Astrocyte (in vitro differentiated cells and primary cell): ENCODE results near the gene LDHD.

ENCODE experiments used
- EZH2 ChIP-seq: IDR thresholded peaks from 2 replicates; pipeline ENCODE4 v1.6.1; 2012; ENCODE audit warnings: mild to moderate bottlenecking, low read length, inconsistent platforms; ENCODE audit not compliant: insufficient read depth
- TF ChIP-seq, protein P1 (sequence below): IDR thresholded peaks from 2 replicates; pipeline ENCODE4 v1.5.1; 2011; ENCODE audit warnings: low read depth, mild to moderate bottlenecking, inconsistent platforms, low read length, moderate library complexity; ENCODE audit not compliant: insufficient read depth

GRCh38 chr16:75151798-75152197 is 35.2 kb upstream of the LDHD start:
- TF ChIP-seq, protein P1, sequence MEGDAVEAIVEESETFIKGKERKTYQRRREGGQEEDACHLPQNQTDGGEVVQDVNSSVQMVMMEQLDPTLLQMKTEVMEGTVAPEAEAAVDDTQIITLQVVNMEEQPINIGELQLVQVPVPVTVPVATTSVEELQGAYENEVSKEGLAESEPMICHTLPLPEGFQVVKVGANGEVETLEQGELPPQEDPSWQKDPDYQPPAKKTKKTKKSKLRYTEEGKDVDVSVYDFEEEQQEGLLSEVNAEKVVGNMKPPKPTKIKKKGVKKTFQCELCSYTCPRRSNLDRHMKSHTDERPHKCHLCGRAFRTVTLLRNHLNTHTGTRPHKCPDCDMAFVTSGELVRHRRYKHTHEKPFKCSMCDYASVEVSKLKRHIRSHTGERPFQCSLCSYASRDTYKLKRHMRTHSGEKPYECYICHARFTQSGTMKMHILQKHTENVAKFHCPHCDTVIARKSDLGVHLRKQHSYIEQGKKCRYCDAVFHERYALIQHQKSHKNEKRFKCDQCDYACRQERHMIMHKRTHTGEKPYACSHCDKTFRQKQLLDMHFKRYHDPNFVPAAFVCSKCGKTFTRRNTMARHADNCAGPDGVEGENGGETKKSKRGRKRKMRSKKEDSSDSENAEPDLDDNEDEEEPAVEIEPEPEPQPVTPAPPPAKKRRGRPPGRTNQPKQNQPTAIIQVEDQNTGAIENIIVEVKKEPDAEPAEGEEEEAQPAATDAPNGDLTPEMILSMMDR: no peak
- no peak for TF ChIP-seq EZH2
